K562 (cell line): ENCODE measurements around the gene CUL1. TPM values are rescaled to one million over a fixed set of nuclear protein-coding genes. Genes with fewer than 3 reads are reported as not detected.

ENCODE experiments used
- ARHGAP35 ChIP-seq: fragments of 450-650 bp; IDR thresholded peaks from 2 replicates; pipeline ENCODE4 v1.6.1; 2018; ENCODE audit not compliant: partially characterized antibody
- ARID2 ChIP-seq: fragments of 450-650 bp; IDR thresholded peaks from 2 replicates; pipeline ENCODE4 v1.6.1; 2017; ENCODE audit warnings: antibody characterized with exemption, mild to moderate bottlenecking
- BRF1 ChIP-seq: IDR thresholded peaks from 3 replicates; pipeline ENCODE4 v1.6.1; 2011; ENCODE audit warnings: borderline replicate concordance, mild to moderate bottlenecking; ENCODE audit not compliant: insufficient read length; ENCODE audit errors: extremely low read depth
- DACH1 ChIP-seq: fragments of 450-650 bp; IDR thresholded peaks from 2 replicates; pipeline ENCODE4 v1.6.1; 2018; ENCODE audit not compliant: partially characterized antibody
- FOSL1 ChIP-seq: fragments of 200-800 bp; sonication (Bioruptor generic); conservative IDR thresholded peaks from 2 replicates; pipeline ENCODE4 v1.6.1; 2016; ENCODE audit warnings: missing genetic modification characterization, missing compliant biosample characterization
- FOXK1 ChIP-seq: sonication (generic); formaldehyde crosslinking; IDR thresholded peaks from 2 replicates; pipeline ENCODE4 v1.8.0; 2022; ENCODE audit warnings: missing genetic modification reagents, mild to moderate bottlenecking, borderline replicate concordance
- HNRNPL ChIP-seq: fragments of 200-400 bp; formaldehyde crosslinking; IDR thresholded peaks from 2 replicates; pipeline ENCODE4 v1.6.1; 2017; ENCODE audit warnings: low read depth, mild to moderate bottlenecking, low read length
- KLF10 ChIP-seq: fragments of 250-450 bp; sonication (Bioruptor Pico); IDR thresholded peaks from 2 replicates; pipeline ENCODE4 v1.6.1; 2021; ENCODE audit warnings: matching md5 sums
- MTA1 ChIP-seq: fragments of 450-650 bp; IDR thresholded peaks from 2 replicates; pipeline ENCODE4 v1.6.1; 2017; ENCODE audit warnings: borderline replicate concordance
- NCOA1 ChIP-seq: fragments of 450-650 bp; IDR thresholded peaks from 2 replicates; pipeline ENCODE4 v1.6.1; 2016; ENCODE audit warnings: low read depth
- NFYB ChIP-seq: IDR thresholded peaks from 2 replicates; pipeline ENCODE4 v1.6.1; 2011; ENCODE audit warnings: mild to moderate bottlenecking, moderate library complexity; ENCODE audit not compliant: insufficient read length; ENCODE audit errors: extremely low read depth
- POLR2AphosphoS5 ChIP-seq: IDR thresholded peaks from 2 replicates; pipeline ENCODE4 v1.6.1; 2011; ENCODE audit warnings: mild to moderate bottlenecking, low read depth, low read length, moderate library complexity; ENCODE audit not compliant: control insufficient read depth, insufficient read depth
- PTBP1 ChIP-seq: fragments of 200-400 bp; formaldehyde crosslinking; IDR thresholded peaks from 2 replicates; pipeline ENCODE4 v1.6.1; 2017; ENCODE audit warnings: low read depth, low read length
- SMARCA5 ChIP-seq: fragments of 450-650 bp; IDR thresholded peaks from 2 replicates; pipeline ENCODE4 v1.6.1; 2016
- THAP7 ChIP-seq: fragments of 250-450 bp; sonication (Bioruptor Pico); IDR thresholded peaks from 2 replicates; pipeline ENCODE4 v1.5.0; 2021
- ZEB2 ChIP-seq: fragments of 450-650 bp; IDR thresholded peaks from 2 replicates; pipeline ENCODE4 v1.6.1; 2016
- ZNF23 ChIP-seq: fragments of 250-450 bp; sonication (Bioruptor Pico); IDR thresholded peaks from 2 replicates; pipeline ENCODE4 v1.4.0; 2020; ENCODE audit warnings: mild to moderate bottlenecking
- ZNF354B ChIP-seq: fragments of 250-450 bp; sonication (Bioruptor Pico); IDR thresholded peaks from 2 replicates; pipeline ENCODE4 v1.4.0; 2020
- ZNF609 ChIP-seq: sonication (generic); formaldehyde crosslinking; IDR thresholded peaks from 2 replicates; pipeline ENCODE4 v1.8.1; 2023; ENCODE audit warnings: missing genetic modification reagents, mild to moderate bottlenecking, borderline replicate concordance
- polyA plus RNA-seq, 8 experiments: library from polyadenylated mRNA; depleted of rRNA in 4 of 8; stranded (reverse) in 5 of 8; unstranded in 3 of 8; fragments of >200 nt; fragmentation: Nextera tagmentation in 2 of 8; fragmentation: Illumina TruSeq in 1 of 8; extraction: Ambion mirVana in 2 of 8; extraction: Trizol in 1 of 8; gene quantifications; 2 replicates each; pipeline versions ENCODE4 v1.2.1 to v1.2.3, GENCODE V29; 2011 to 2014; ENCODE audit warnings: inconsistent platforms in 1 of 8, missing spikeins in 1 of 8
- total RNA-seq, 7 experiments: library from RNA; depleted of rRNA in 6 of 7; stranded (reverse); fragments of >200 nt in 6 of 7; fragmentation: Illumina TruSeq in 2 of 7; extraction: Trizol in 2 of 7; gene quantifications; 2 replicates each; pipeline versions ENCODE4 v1.2.1 to v1.2.3, GENCODE V29; 2011 to 2021; ENCODE audit warnings: low replicate concordance in 1 of 7
- TF ChIP-seq, protein P1 (sequence below), 2 experiments: fragments of 200-800 bp in 1 of 2; sonication (Bioruptor generic) in 1 of 2; sonication (generic) in 1 of 2; formaldehyde crosslinking in 1 of 2; IDR thresholded peaks in 1 of 2; conservative IDR thresholded peaks in 1 of 2; 2 replicates each; pipeline versions ENCODE4 v1.5.0 to v1.6.1; 2016 to 2020; ENCODE audit warnings: missing compliant biosample characterization in 1 of 2, missing genetic modification characterization in 1 of 2, missing genetic modification reagents in 1 of 2
- TF ChIP-seq, protein P2 (sequence below): fragments of 250-450 bp; sonication (Bioruptor Pico); IDR thresholded peaks from 2 replicates; pipeline ENCODE4 v1.8.0; 2022; ENCODE audit warnings: moderate library complexity, mild to moderate bottlenecking, inconsistent platforms

Gene CUL1
- total and polyA plus RNA-seq, 9 of the 15 experiments (the other 6 are each of a cell fraction or from before 2014, with no cell fraction given), result 31.5 to 107 (median 96.5) TPM

- TF ChIP-seq ZNF609 (CRISPR knock-in tag) (no peak), ZNF23 (CRISPR knock-in tag) (no peak), PTBP1 (no peak), DACH1 (no peak), NFYB (no peak), FOXK1 (CRISPR knock-in tag) (peak; percentile 90; the same call in 1 of the 2 replicates), NCOA1 (no peak), MTA1 (no peak), ARHGAP35 (no peak), ARID2 (no peak), POLR2AphosphoS5 (peak; percentile 22; the same call in 1 of the 2 replicates), ZEB2 (no peak), KLF10 (CRISPR knock-in tag) (no peak), SMARCA5 (no peak), FOSL1 (tag) (peak; percentile 74), THAP7 (0 out of 2 replicates have a peak, but pooled peaks have one; percentile 50), HNRNPL (peak; percentile 25; the same call in 1 of the 2 replicates), BRF1 (no peak), ZNF354B (CRISPR knock-in tag) (no peak)
- TF ChIP-seq, protein P1, sequence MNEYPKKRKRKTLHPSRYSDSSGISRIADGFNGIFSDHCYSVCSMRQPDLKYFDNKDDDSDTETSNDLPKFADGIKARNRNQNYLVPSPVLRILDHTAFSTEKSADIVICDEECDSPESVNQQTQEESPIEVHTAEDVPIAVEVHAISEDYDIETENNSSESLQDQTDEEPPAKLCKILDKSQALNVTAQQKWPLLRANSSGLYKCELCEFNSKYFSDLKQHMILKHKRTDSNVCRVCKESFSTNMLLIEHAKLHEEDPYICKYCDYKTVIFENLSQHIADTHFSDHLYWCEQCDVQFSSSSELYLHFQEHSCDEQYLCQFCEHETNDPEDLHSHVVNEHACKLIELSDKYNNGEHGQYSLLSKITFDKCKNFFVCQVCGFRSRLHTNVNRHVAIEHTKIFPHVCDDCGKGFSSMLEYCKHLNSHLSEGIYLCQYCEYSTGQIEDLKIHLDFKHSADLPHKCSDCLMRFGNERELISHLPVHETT (CRISPR knock-in tag; conservative IDR thresholded peaks at IDR 0.05 in 1 of 2, IDR thresholded peaks at IDR 0.05 in 1 of 2), result no peak
- TF ChIP-seq, protein P2, sequence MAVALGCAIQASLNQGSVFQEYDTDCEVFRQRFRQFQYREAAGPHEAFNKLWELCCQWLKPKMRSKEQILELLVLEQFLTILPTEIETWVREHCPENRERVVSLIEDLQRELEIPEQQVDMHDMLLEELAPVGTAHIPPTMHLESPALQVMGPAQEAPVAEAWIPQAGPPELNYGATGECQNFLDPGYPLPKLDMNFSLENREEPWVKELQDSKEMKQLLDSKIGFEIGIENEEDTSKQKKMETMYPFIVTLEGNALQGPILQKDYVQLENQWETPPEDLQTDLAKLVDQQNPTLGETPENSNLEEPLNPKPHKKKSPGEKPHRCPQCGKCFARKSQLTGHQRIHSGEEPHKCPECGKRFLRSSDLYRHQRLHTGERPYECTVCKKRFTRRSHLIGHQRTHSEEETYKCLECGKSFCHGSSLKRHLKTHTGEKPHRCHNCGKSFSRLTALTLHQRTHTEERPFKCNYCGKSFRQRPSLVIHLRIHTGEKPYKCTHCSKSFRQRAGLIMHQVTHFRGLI (CRISPR knock-in tag), result no peak
These were observed 500 bp downstream of the CUL1 start (continued) for GRCh38 chr7:148699024-148699781.
